ENCODE data around the gene CPA1. TPM values are rescaled to one million over a fixed set of nuclear protein-coding genes. Genes with fewer than 3 reads are reported as not detected.
A peak's percentile ranks its signal among the peaks of the same experiment; 100 is the strongest.

CPA1 gene
- total RNA-seq, 4 donors from 2014 or later: not detected

DNA sequence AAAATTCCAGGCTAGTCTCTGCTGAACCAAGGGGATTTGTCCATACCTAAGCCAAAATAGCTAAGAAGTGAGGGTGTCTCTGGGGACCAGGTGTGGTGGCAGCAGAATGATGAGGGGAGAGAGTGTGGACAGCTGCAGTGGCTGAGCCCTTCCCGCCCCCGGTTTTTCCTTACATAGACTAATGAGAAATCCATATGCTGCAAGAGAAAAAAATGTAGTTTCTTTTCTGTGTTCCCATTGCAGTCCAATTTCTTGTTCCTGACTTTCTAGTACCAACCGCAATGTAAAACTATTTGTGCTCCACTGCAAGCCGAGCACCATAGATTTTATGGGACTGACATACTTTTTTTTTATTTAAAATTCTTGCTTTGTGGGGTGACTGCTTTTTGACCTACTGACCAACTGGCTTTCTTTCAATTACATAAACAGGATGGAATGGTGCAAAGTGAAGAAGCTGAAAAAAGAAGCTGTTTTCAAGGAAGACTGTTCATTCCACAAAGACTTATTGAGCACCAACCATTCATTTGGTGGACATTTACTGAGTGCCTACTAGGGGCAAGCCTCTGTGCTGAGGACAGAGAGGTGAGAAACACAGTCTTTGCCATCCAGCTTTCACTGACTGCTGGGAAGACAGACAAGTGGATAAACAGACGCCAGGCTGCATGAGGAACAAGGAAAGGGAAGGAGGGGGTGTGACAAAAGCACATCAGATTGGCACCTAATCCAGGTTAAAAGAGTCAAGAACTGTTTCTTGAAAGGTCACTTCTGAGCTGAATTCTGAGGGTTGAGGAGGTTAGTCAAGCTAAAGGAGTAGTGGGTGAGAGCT lies 50.8 kb downstream of the CPA1 start:
- ATAC-seq (no peak), DNase-seq (no peak)
- in situ Hi-C loops (cut with MboI; ENCODE audit: low sequenced_read_pairs in 4 of 4) (no loop called here), intact Hi-C loops (cut with DNase I; ENCODE audit: low total_unique reads) (no loop called here)
- H3K4me3 ChIP-seq: peak overlapping the region; percentile 15 to 24 (median 18)
- no peaks in the 10 kb centered on the region for H3K36me3 ChIP-seq
- peaks cover 4 to 16% of the 10 kb centered on the region in 2 donors for H3K4me1 ChIP-seq
- no peaks in the 10 kb centered on the region for H3K27me3 ChIP-seq
- peak overlapping the region; percentile 0 to 39 (median 31) for H3K27ac ChIP-seq
- no peaks in the 10 kb centered on the region for H3K9me3 ChIP-seq
- TF ChIP-seq, protein P1, sequence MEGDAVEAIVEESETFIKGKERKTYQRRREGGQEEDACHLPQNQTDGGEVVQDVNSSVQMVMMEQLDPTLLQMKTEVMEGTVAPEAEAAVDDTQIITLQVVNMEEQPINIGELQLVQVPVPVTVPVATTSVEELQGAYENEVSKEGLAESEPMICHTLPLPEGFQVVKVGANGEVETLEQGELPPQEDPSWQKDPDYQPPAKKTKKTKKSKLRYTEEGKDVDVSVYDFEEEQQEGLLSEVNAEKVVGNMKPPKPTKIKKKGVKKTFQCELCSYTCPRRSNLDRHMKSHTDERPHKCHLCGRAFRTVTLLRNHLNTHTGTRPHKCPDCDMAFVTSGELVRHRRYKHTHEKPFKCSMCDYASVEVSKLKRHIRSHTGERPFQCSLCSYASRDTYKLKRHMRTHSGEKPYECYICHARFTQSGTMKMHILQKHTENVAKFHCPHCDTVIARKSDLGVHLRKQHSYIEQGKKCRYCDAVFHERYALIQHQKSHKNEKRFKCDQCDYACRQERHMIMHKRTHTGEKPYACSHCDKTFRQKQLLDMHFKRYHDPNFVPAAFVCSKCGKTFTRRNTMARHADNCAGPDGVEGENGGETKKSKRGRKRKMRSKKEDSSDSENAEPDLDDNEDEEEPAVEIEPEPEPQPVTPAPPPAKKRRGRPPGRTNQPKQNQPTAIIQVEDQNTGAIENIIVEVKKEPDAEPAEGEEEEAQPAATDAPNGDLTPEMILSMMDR (IDR thresholded peaks at IDR 0.05 in 4 of 5, conservative IDR thresholded peaks at IDR 0.05 in 1 of 5): no peak
- TF ChIP-seq POLR2A (IDR thresholded peaks at IDR 0.05): no peak

DNA sequence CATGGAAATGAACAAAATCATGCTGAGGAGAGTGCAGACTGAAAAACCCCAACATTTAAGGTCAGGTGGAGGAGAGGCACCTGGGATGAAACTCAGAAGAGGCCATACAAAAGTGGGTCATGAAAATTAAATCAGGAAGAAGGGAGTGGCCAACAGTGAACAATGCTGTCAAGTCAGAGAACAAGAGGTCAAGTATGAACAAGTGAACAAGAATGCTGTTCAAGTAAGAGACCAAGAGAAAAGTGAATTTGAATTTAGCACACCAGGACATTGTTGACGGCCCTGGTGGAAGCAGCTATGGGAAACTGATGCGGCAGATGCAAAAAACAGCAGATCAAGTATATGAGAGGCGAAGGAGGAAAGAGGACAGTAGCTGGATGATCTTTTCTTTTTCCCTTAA lies 52.6 kb downstream of the CPA1 start:
- no peaks in the 10 kb centered on the region for H3K36me3 ChIP-seq
- peaks cover 4 to 16% of the 10 kb centered on the region in 2 donors for H3K4me1 ChIP-seq
- intact Hi-C loops (cut with DNase I; ENCODE audit: low total_unique reads): loop anchor here (2.0 kb wide), 1 partner anchor 88 kb away; the partner anchor contains the start of gene CPA5
- no peak for TF ChIP-seq POLR2A (IDR thresholded peaks at IDR 0.05)
- H3K4me3 ChIP-seq: no peak overlapping the region
- DNase-seq: no peak
- H3K27ac ChIP-seq: no peak overlapping the region
- in situ Hi-C loops (cut with MboI; ENCODE audit: low sequenced_read_pairs in 4 of 4): no loop called here
- no peaks in the 10 kb centered on the region for H3K9me3 ChIP-seq
- no peaks in the 10 kb centered on the region for H3K27me3 ChIP-seq
- ATAC-seq: no peak

DNA sequence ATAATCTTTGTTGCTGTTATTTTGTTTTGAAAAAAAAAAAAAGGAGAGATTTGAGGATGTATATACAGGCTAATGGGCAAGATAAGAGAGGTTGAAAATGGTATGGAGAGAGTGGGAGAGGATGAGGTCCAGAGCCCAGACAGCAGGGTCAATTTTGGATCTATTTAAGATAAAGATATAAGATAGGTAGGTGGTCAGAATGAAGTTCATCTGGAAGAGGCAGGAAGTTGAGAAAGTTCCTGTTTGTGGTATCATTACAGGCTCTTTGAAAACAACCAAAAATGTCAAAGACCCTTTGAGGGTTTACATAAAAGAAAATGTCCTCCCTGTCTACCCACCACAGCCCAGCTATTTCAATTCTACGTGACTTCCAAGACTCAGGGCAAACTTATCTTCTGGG lies 53.0 kb downstream of the CPA1 start:
- Histone ChIP-seq H3K27ac (no peak overlapping the region), H3K4me3 (no peak overlapping the region), H3K27me3 (no peaks in the 10 kb centered on the region), H3K9me3 (no peaks in the 10 kb centered on the region), H3K36me3 (no peaks in the 10 kb centered on the region), H3K4me1 (peaks cover 4 to 16% of the 10 kb centered on the region in 2 donors)
- DNase-seq (no peak), ATAC-seq (no peak)
- TF ChIP-seq POLR2A (IDR thresholded peaks at IDR 0.05): no peak
- TF ChIP-seq, protein P1 (IDR thresholded peaks at IDR 0.05 in 4 of 5, conservative IDR thresholded peaks at IDR 0.05 in 1 of 5): no peak
- intact Hi-C loops (cut with DNase I; ENCODE audit: low total_unique reads) (loop anchor here (2.0 kb wide), 1 partner anchor 88 kb away; the partner anchor contains the start of gene CPA5), in situ Hi-C loops (cut with MboI; ENCODE audit: low sequenced_read_pairs in 4 of 4) (no loop called here)

DNA sequence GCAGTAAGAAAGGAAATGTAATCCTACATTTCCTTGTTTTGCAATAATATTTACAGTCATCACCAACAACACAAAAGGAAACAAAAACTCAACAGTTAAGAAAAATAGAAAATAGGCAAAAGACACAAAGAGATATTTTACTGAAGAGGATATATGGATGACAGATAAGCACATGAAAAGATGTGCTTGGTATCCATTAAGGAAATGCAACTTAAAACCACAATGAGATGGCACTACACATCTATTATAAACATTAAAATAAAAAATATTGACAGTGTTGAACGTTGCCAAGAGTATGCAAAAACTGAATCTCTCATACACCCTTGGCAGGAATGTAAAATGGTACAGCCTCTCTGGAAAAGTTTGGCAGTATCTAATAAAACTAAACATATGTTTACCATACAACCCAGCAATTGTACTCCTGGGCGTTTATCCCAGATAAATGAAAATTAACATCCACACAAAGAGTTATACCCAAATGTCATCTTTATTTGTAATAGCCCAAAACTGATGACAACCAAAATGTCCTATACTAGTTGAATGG lies 55.1 kb downstream of the CPA1 start:
- peaks cover 4 to 15% of the 10 kb centered on the region in 2 donors for H3K4me1 ChIP-seq
- ATAC-seq: no peak
- in situ Hi-C loops (cut with MboI; ENCODE audit: low sequenced_read_pairs in 4 of 4): no loop called here

DNA sequence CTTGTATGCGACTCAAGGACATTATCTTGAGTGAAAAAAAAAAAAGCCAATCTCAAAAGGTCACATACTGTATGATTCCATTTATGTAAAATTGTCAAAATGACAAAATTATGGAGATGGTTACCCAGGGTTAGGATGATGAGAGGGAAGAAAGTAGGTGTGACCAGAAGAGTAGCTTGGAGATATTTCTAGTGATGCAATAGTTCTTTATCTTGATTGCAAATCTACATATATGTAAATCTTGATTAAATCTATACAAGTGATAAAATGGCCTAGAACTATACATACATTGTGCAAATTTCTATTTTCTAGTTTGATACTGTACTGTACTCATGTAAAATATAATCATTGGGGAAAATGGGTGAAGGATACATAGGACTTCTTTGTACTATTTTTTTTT lies 56.0 kb downstream of the CPA1 start:
- in situ Hi-C loops (cut with MboI; ENCODE audit: low sequenced_read_pairs in 4 of 4): no loop called here

More for the DNA sequence above, 55.1 kb downstream of the CPA1 start:
- intact Hi-C loops (cut with DNase I; ENCODE audit: low total_unique reads): no loop called here
- Histone ChIP-seq H3K27me3 (no peaks in the 10 kb centered on the region), H3K27ac (no peak overlapping the region), H3K4me3 (no peak overlapping the region), H3K36me3 (no peaks in the 10 kb centered on the region), H3K9me3 (no peaks in the 10 kb centered on the region)
- TF ChIP-seq, protein P1 (IDR thresholded peaks at IDR 0.05 in 4 of 5, conservative IDR thresholded peaks at IDR 0.05 in 1 of 5): no peak
- TF ChIP-seq POLR2A (IDR thresholded peaks at IDR 0.05): no peak
- no peak for DNase-seq

More for the DNA sequence above, 56.0 kb downstream of the CPA1 start:
- TF ChIP-seq, protein P1 (IDR thresholded peaks at IDR 0.05 in 4 of 5, conservative IDR thresholded peaks at IDR 0.05 in 1 of 5): no peak
- no peak for TF ChIP-seq POLR2A (IDR thresholded peaks at IDR 0.05)
- no peak for DNase-seq
- H3K9me3 ChIP-seq: no peaks in the 10 kb centered on the region
- H3K36me3 ChIP-seq: no peaks in the 10 kb centered on the region
- H3K4me3 ChIP-seq: no peak overlapping the region
- no peak for ATAC-seq
- H3K27me3 ChIP-seq: no peaks in the 10 kb centered on the region
- intact Hi-C loops (cut with DNase I; ENCODE audit: low total_unique reads): no loop called here
- H3K27ac ChIP-seq: no peak overlapping the region
- peaks cover 0 to 13% of the 10 kb centered on the region in 2 donors for H3K4me1 ChIP-seq

Data from gastrocnemius medialis (tissue), 4 donors.